OCI-LY7 (cell line): ENCODE results near the gene CPNE5. TPM values are rescaled to one million over a fixed set of nuclear protein-coding genes. Genes with fewer than 3 reads are reported as not detected.

Source experiments
- BruUV-seq: library from RNA; stranded (reverse); fragments of 400-500 nt; replicated peaks from 2 replicates; lab custom pipeline; 2021; lab: Mats Ljungman, UMichigan
- CTCF ChIA-PET: fragments of 300-600 bp; sonication (Branson Sonifier 250); formaldehyde crosslinking; loops from one replicate; lab custom pipeline; 2022; ENCODE audit warnings: antibody characterized with exemption; ENCODE audit not compliant: unreplicated experiment; lab: Charles Lee
- POLR2A ChIA-PET: fragments of 300-600 bp; sonication (Branson Sonifier 250); formaldehyde crosslinking; loops from one replicate; lab custom pipeline; 2022; ENCODE audit warnings: antibody characterized with exemption; lab: Charles Lee
- DNase-seq: peaks from one replicate; pipeline ENCODE4 v3.0.0-alpha.2; 2015; ENCODE audit warnings: low spot score
- H2AFZ ChIP-seq: fragments of 200-600 bp; sonication (generic), shearing (Covaris generic); 2 replicates; pipeline ENCODE4 v1.6.1; 2014; ENCODE audit warnings: mild to moderate bottlenecking, antibody characterized with exemption, low read length, moderate library complexity
- H3K27ac ChIP-seq: fragments of 200-600 bp; sonication (generic); 2 replicates; pipeline ENCODE4 v1.5.1; 2014; ENCODE audit warnings: mixed run types, low read depth, mild to moderate bottlenecking, moderate library complexity, low read length, inconsistent platforms; ENCODE audit not compliant: poor library complexity, severe bottlenecking
- H3K36me3 ChIP-seq: fragments of 200-600 bp; sonication (generic); 2 replicates; pipeline ENCODE4 v1.6.1; 2014; ENCODE audit warnings: mild to moderate bottlenecking, antibody characterized with exemption, low read length, moderate library complexity, mixed read lengths; ENCODE audit not compliant: insufficient read depth
- H3K4me1 ChIP-seq: fragments of 200-600 bp; sonication (generic); 2 replicates; pipeline ENCODE4 v1.5.1; 2014; ENCODE audit warnings: mild to moderate bottlenecking, low read length; ENCODE audit not compliant: insufficient read depth, poor library complexity, severe bottlenecking
- H3K4me2 ChIP-seq: fragments of 200-600 bp; sonication (generic); 2 replicates; pipeline ENCODE4 v1.6.1; 2014; ENCODE audit warnings: mild to moderate bottlenecking, low read length
- H3K4me3 ChIP-seq: fragments of 200-600 bp; sonication (generic); 2 replicates; pipeline ENCODE4 v1.5.1; 2014; ENCODE audit warnings: mild to moderate bottlenecking, low read depth, low read length; ENCODE audit not compliant: poor library complexity, severe bottlenecking
- H3K79me2 ChIP-seq: fragments of 200-600 bp; sonication (generic); 2 replicates; pipeline ENCODE4 v1.6.1; 2016; ENCODE audit warnings: low read depth, mild to moderate bottlenecking, low read length, moderate library complexity, mixed read lengths; ENCODE audit not compliant: insufficient read depth
- H3K9me2 ChIP-seq: fragments of 200-600 bp; sonication (generic); 2 replicates; pipeline ENCODE4 v1.6.1; 2016; ENCODE audit warnings: mild to moderate bottlenecking, low read length, mixed read lengths; ENCODE audit not compliant: insufficient read depth
- H3K9me3 ChIP-seq: fragments of 200-600 bp; sonication (generic); 2 replicates; pipeline ENCODE4 v1.6.1; 2014; ENCODE audit warnings: mild to moderate bottlenecking, mixed run types, low read length, mixed read lengths
- H4K20me1 ChIP-seq: fragments of 200-600 bp; sonication (generic); 2 replicates; pipeline ENCODE4 v1.6.1; 2014; ENCODE audit warnings: mild to moderate bottlenecking, antibody characterized with exemption, low read length, moderate library complexity, mixed read lengths; ENCODE audit not compliant: insufficient read depth
- CTCF ChIP-seq: fragments of 200-600 bp; sonication (generic); conservative IDR thresholded peaks from 2 replicates; pipeline ENCODE4 v1.5.1; 2014; ENCODE audit warnings: mild to moderate bottlenecking, antibody characterized with exemption, low read length, moderate library complexity, mixed read lengths
- EZH2phosphoT487 ChIP-seq: fragments of 200-600 bp; sonication (generic); IDR thresholded peaks from 2 replicates; pipeline ENCODE4 v1.6.1; 2018; ENCODE audit warnings: low read depth, borderline replicate concordance, mild to moderate bottlenecking, mixed run types, antibody characterized with exemption, low read length, moderate library complexity, mixed read lengths
- intact Hi-C: fragments of 100-400 bp; cut with micrococcal nuclease; formaldehyde crosslinking; loops from one replicate; pipeline ENCODE4 v1.10.0; 2022; ENCODE audit not compliant: unreplicated experiment
- total RNA-seq, 2 experiments: library from RNA; depleted of rRNA in 1 of 2; stranded (reverse); fragments of >200 nt in 1 of 2; shearing (Covaris generic) in 1 of 2; gene quantifications; 2 replicates each; pipeline ENCODE4 v1.2.3, GENCODE V29; 2014 to 2022

CPNE5 gene
- total RNA-seq, 2 experiments from 2014 or later: 37.7 to 89.8 TPM

DNA sequence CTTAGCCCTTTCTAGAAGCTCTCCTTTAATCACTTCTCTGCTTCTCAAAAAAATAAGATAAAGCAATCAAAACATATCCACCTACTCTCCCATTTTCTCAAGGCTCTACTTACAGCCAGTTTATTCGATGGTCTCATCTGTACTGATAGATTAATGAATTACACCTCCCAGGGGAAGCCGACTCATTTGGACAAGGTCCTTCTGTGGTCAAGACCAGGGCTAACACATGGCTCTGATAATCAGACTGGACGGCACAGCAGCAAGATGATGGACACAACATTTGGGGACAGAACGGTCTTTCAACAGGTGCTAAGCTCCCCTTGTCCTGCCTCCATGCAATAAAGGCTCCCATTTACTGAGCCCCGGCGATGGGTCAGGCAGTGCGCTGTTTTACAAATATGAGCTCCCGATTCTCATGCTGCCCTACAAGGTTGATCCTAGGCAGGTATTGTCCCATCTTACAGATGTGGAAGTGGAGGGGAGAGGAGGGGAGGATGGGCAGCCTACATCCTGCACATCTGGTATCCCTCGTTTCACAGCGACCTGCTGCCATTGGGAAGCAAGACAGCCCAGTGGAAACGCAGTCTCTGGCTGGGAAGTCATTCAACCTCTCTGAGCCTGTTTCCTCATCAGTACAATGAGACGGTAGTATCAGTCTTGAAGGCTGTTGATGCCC lies 15.7 kb downstream of the CPNE5 start:
- H3K4me3 ChIP-seq: no peak overlapping the region
- CTCF ChIA-PET: no interaction called here
- no peaks in the 10 kb centered on the region for H3K9me2 ChIP-seq
- no peak overlapping the region for H3K4me2 ChIP-seq
- no peaks in the 10 kb centered on the region for H3K36me3 ChIP-seq
- POLR2A ChIA-PET: no interaction called here
- DNase-seq: no peak
- no peak overlapping the region for H2AFZ ChIP-seq
- intact Hi-C loops: no loop called here
- H3K79me2 ChIP-seq: no peaks in the 10 kb centered on the region
- no peaks in the 10 kb centered on the region for H3K9me3 ChIP-seq
- no peaks in the 10 kb centered on the region for H4K20me1 ChIP-seq
- TF ChIP-seq EZH2phosphoT487 (no peak), CTCF (no peak)
- no TSS peak for BruUV-seq
- H3K4me1 ChIP-seq: no peaks in the 10 kb centered on the region
- no peak overlapping the region for H3K27ac ChIP-seq

DNA sequence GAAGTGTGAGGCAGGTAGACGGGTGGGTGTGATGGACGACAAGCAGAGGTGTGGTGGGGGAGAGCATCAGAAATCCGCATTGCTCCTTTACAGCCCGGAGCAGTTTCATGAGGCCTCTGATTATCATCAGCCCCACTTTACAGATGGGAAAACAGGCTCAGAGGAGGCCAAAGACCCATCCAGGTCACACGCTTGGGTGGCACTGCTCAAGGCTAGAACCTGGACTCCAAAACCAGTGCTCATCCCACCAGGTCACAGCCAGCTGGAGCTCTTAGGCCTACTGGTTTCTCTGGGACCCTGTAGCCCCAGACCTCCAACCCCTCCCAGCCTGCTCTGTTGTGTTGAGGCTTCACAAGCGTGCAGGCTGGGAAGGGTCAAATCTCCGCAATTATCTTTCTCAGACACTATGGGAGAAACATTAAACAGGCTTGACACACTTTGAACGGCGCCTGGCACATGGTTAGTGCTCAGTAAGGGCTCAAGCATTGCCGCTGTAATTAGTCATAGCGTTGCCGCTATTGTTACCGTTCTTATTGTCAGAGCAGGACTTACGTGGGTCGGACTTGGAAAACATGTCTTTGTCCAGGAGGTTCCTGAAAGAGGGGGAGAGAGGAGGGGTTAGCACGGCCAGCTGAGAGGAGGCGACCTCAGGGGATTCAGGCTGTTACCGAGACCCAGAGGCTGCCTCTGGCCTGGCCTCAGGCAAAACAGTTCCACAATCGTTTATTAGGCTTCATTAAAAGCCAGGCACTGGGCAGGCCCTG lies 16.6 kb downstream of the CPNE5 start:
- Histone ChIP-seq H3K79me2 (no peaks in the 10 kb centered on the region), H2AFZ (no peak overlapping the region), H3K36me3 (no peaks in the 10 kb centered on the region), H3K27ac (no peak overlapping the region), H3K4me3 (no peak overlapping the region), H4K20me1 (no peaks in the 10 kb centered on the region), H3K4me1 (no peaks in the 10 kb centered on the region), H3K4me2 (no peak overlapping the region), H3K9me3 (no peaks in the 10 kb centered on the region), H3K9me2 (no peaks in the 10 kb centered on the region)
- CTCF ChIA-PET: interaction anchor here (0.5 kb wide), 1 partner anchor 155 kb away, joined by 4 read pairs; no protein-coding TSS in a partner anchor
- intact Hi-C loops: no loop called here
- BruUV-seq: no TSS peak
- no peak for DNase-seq
- POLR2A ChIA-PET: no interaction called here
- TF ChIP-seq CTCF (no peak), EZH2phosphoT487 (no peak)
